Endothelial cell (in vitro differentiated cells): ENCODE measurements around the gene RERE. TPM values are rescaled to one million over a fixed set of nuclear protein-coding genes. Genes with fewer than 3 reads are reported as not detected.

Experiments used
- DNase-seq: peaks from one replicate; pipeline ENCODE4 v3.0.0; 2021; ENCODE audit warnings: low spot score
- H3K27ac Mint-ChIP-seq: one replicate; pipeline ENCODE4 v1.8.0; 2021; ENCODE audit warnings: mixed read lengths, inconsistent platforms; ENCODE audit not compliant: unreplicated experiment
- H3K27me3 Mint-ChIP-seq: one replicate; pipeline ENCODE4 v1.8.0; 2021; ENCODE audit warnings: mild to moderate bottlenecking, moderate library complexity, mixed read lengths, inconsistent platforms; ENCODE audit not compliant: unreplicated experiment
- H3K36me3 Mint-ChIP-seq: one replicate; pipeline ENCODE4 v1.8.0; 2021; ENCODE audit warnings: mild to moderate bottlenecking, low read depth, mixed read lengths, inconsistent platforms; ENCODE audit not compliant: unreplicated experiment
- H3K4me1 Mint-ChIP-seq: one replicate; pipeline ENCODE4 v1.8.0; 2021; ENCODE audit warnings: mild to moderate bottlenecking, mixed read lengths, inconsistent platforms; ENCODE audit not compliant: unreplicated experiment
- H3K4me3 Mint-ChIP-seq: one replicate; pipeline ENCODE4 v1.8.0; 2021; ENCODE audit warnings: mild to moderate bottlenecking, mixed read lengths, inconsistent platforms; ENCODE audit not compliant: unreplicated experiment
- H3K9me3 Mint-ChIP-seq: one replicate; pipeline ENCODE4 v1.8.0; 2021; ENCODE audit warnings: mixed read lengths, inconsistent platforms; ENCODE audit not compliant: unreplicated experiment
- total RNA-seq: library from RNA; stranded (reverse); fragmentation: NEBNext Ultra II Directional; extraction: Animal tissue kit (Norgen Biotek cat#: 25700); gene quantifications from one replicate; pipeline ENCODE4 v1.2.1, GENCODE V29; 2021; ENCODE audit not compliant: unreplicated experiment
- TF ChIP-seq, protein P1 (sequence below): fragments of 200-600 bp; sonication (generic); IDR thresholded peaks from one replicate; pipeline ENCODE4 v1.5.0; 2021; ENCODE audit warnings: antibody characterized with exemption; ENCODE audit not compliant: unreplicated experiment

Gene RERE
- total RNA-seq, 1 donor from 2014 or later, result 115 TPM

DNA sequence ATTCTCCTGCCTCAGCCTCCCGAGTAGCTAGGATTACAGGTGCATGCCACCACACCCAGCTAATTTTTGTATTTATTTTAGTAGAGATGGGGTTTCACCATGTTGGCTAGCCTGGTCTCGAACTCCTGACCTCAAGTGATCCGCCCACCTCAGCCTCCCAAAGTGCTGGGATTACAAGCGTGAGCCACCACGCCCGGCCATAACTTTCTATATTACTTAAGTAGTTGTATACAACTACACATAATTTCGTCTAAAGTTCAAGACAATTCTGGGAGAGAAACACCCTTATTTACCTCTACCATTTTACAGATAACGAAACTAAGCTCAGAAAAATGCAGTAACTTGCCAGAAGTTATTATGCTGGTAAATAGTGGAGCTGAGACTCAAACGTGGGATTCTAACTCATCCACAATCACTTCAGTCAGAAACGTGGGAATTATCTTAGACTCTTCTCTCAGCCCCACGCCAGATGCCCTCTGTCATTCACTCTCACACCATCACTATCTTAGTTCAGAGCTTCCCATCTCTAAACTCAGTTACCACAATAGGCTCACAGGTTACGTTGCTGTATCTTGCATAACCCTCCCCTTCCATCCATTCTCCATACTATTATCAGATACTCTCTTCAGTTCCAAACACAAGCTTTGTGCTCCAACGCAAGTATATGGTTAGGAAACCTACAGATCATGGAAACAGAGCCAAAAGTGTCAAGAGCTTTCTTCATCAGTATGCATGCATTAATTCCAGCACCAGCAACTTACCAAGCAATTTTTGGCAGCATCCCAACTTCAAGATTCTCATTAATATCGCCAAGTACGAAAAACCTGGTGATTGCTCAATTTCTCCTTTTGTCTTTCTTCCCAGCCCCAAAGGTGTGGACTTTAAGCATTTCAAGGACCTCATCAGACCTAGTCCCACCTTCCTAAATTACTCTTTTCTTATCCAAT is 69.3 kb downstream of the RERE start:
- DNase-seq, result no peak
- TF ChIP-seq, protein P1, sequence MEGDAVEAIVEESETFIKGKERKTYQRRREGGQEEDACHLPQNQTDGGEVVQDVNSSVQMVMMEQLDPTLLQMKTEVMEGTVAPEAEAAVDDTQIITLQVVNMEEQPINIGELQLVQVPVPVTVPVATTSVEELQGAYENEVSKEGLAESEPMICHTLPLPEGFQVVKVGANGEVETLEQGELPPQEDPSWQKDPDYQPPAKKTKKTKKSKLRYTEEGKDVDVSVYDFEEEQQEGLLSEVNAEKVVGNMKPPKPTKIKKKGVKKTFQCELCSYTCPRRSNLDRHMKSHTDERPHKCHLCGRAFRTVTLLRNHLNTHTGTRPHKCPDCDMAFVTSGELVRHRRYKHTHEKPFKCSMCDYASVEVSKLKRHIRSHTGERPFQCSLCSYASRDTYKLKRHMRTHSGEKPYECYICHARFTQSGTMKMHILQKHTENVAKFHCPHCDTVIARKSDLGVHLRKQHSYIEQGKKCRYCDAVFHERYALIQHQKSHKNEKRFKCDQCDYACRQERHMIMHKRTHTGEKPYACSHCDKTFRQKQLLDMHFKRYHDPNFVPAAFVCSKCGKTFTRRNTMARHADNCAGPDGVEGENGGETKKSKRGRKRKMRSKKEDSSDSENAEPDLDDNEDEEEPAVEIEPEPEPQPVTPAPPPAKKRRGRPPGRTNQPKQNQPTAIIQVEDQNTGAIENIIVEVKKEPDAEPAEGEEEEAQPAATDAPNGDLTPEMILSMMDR, result no peak
- peak overlapping the region; percentile 41 for H3K27ac Mint-ChIP-seq
- H3K9me3 Mint-ChIP-seq, result no peaks in the 10 kb centered on the region
- no peaks in the 10 kb centered on the region for H3K36me3 Mint-ChIP-seq
- H3K4me3 Mint-ChIP-seq, result no peak overlapping the region
- H3K27me3 Mint-ChIP-seq, result peaks cover 4% of the 10 kb centered on the region
- H3K4me1 Mint-ChIP-seq, result peaks cover 3% of the 10 kb centered on the region

GRCh38 chr1:8746554-8746953 is 70.9 kb downstream of the RERE start:
- H3K27me3 Mint-ChIP-seq, result peaks cover 4% of the 10 kb centered on the region
- H3K27ac Mint-ChIP-seq, result no peak overlapping the region
- H3K4me3 Mint-ChIP-seq, result no peak overlapping the region
- H3K36me3 Mint-ChIP-seq, result no peaks in the 10 kb centered on the region
- TF ChIP-seq, protein P1, result no peak
- H3K4me1 Mint-ChIP-seq, result peaks cover 3% of the 10 kb centered on the region
- no peaks in the 10 kb centered on the region for H3K9me3 Mint-ChIP-seq
- DNase-seq, result no peak

DNA sequence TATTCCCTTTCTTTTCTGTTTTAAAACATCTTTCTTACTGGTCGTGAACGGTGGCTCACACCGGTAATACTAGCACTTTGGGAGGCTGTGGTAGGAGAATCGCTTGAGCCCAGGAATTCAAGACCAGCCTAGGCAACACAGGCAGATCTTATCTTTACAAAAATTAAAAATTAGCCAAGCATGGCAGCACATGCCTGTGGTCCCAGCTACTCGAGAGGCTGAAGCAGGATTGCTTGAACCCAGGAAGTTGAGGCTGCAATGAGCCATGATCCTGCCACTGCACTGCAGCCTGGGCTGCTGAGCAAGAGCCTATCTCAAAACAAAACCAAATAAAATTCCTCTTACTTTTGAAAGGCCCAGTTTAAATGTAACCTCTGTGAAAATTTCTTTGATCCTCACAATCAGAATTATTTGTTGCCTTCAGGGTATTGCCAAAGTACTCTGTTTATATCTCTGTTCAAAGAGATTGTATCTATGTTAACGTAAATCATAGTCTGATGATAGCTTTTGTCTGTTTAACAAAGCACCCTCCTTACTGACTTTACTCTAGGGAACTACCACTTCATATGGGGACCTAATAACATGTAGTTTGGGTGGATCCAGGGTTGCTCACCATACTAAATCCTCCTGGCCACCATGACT is 71.6 kb downstream of the RERE start:
- no peak for DNase-seq
- Mint-ChIP-seq H3K27me3 (peaks cover 7% of the 10 kb centered on the region), H3K4me3 (no peak overlapping the region), H3K27ac (no peak overlapping the region), H3K36me3 (no peaks in the 10 kb centered on the region), H3K9me3 (no peaks in the 10 kb centered on the region), H3K4me1 (peaks cover 7% of the 10 kb centered on the region)
- TF ChIP-seq, protein P1, result no peak

DNA sequence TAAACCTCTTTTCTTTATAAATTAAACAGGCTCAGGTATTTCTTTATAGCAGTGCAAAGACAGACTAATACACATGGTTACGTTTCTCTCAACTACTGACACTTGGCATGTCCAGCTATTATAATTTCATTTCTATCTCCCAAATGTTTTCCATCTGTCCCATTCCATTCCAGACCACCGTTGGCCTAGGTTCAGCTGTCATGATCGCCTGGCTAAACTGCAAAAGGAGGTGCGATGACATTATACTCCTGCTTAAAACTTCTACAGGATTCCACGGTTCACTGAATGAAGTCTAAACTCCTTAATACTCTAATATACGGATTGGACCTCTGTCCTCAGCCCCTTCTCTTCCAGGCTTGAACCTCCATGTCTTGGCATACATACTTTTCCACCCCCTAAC is 72.1 kb downstream of the RERE start:
- no peak for DNase-seq
- Mint-ChIP-seq H3K27me3 (peaks cover 7% of the 10 kb centered on the region), H3K4me1 (peaks cover 6% of the 10 kb centered on the region), H3K36me3 (no peaks in the 10 kb centered on the region), H3K4me3 (no peak overlapping the region), H3K9me3 (no peaks in the 10 kb centered on the region), H3K27ac (no peak overlapping the region)
- TF ChIP-seq, protein P1, result no peak
